Skeletal muscle satellite cell (primary cell): ENCODE measurements around the gene HDAC8.
"Not testable (repeated sequence)": the region's sequence is repeated elsewhere in the genome, so short reads cannot be mapped to it uniquely, and the experiment has no call there.

ENCODE experiments used
- H3K27me3 ChIP-seq: 2 replicates; pipeline ENCODE4 v1.7.0; 2013; ENCODE audit warnings: low read length; ENCODE audit not compliant: control insufficient read depth, insufficient read depth
- H3K36me3 ChIP-seq: 2 replicates; pipeline ENCODE4 v1.7.0; 2013; ENCODE audit warnings: mild to moderate bottlenecking, control low read depth, low read length; ENCODE audit not compliant: insufficient read depth
- H3K4me1 ChIP-seq: 2 replicates; pipeline ENCODE4 v1.7.0; 2013; ENCODE audit warnings: low read length; ENCODE audit not compliant: control insufficient read depth, insufficient read depth
- H3K4me2 ChIP-seq: 2 replicates; pipeline ENCODE4 v1.7.0; 2013; ENCODE audit warnings: mild to moderate bottlenecking, low read length
- H3K4me3 ChIP-seq: 2 replicates; pipeline ENCODE4 v1.7.0; 2013; ENCODE audit warnings: low read length
- H3K9ac ChIP-seq: 2 replicates; pipeline ENCODE4 v1.7.0; 2013; ENCODE audit warnings: mild to moderate bottlenecking, low read depth, low read length, moderate library complexity
- H3K9me3 ChIP-seq: replicated peaks from 2 replicates; pipeline ENCODE4 v1.7.0; 2013; ENCODE audit warnings: mild to moderate bottlenecking, control low read depth, low read length

The HDAC8 gene

GRCh38 chrX:72526534-72527508 is 45.8 kb downstream of the HDAC8 start:
- no peaks in the 10 kb centered on the region for H3K4me1 ChIP-seq
- H3K9ac ChIP-seq, result no peak overlapping the region
- peaks cover 18% of the 10 kb centered on the region for H3K27me3 ChIP-seq
- no peaks in the 10 kb centered on the region for H3K9me3 ChIP-seq
- H3K4me3 ChIP-seq, result no peak overlapping the region
- H3K4me2 ChIP-seq, result no peak overlapping the region
- H3K36me3 ChIP-seq, result no peaks in the 10 kb centered on the region

GRCh38 chrX:72498782-72499181 is 73.9 kb downstream of the HDAC8 start:
- Histone ChIP-seq H3K36me3 (no peaks in the 10 kb centered on the region), H3K4me2 (no peak overlapping the region), H3K9me3 (no peaks in the 10 kb centered on the region), H3K4me3 (no peak overlapping the region), H3K4me1 (no peaks in the 10 kb centered on the region), H3K27me3 (peaks cover 11% of the 10 kb centered on the region), H3K9ac (no peak overlapping the region)

GRCh38 chrX:72495046-72495445 is 77.6 kb downstream of the HDAC8 start:
- H3K9me3 ChIP-seq, result no peaks in the 10 kb centered on the region
- H3K4me1 ChIP-seq, result no peaks in the 10 kb centered on the region
- peaks cover 11% of the 10 kb centered on the region for H3K27me3 ChIP-seq
- H3K4me3 ChIP-seq, result no peak overlapping the region
- no peaks in the 10 kb centered on the region for H3K36me3 ChIP-seq
- no peak overlapping the region for H3K9ac ChIP-seq
- H3K4me2 ChIP-seq, result no peak overlapping the region

DNA sequence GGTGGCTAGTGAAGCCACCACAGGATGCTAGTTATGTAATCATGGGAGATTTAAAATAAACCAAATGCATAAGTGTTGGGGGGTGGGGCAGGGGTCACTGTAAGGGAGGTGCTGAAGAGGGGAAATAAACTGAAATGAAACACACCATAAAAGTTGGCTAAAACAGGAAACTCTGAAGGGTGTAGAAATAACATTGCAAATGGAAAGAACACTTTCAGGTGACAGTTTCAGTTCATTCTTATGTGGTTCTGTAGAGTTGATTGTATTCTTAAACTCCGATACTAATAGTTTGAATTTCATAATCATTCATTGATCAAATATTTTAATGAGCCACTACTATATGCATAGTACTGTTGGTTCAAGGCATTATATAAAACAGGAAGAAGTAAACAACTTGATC is 80.1 kb downstream of the HDAC8 start:
- H3K36me3 ChIP-seq, result no peaks in the 10 kb centered on the region
- H3K27me3 ChIP-seq, result peaks cover 11% of the 10 kb centered on the region
- no peaks in the 10 kb centered on the region for H3K9me3 ChIP-seq
- no peak overlapping the region for H3K4me3 ChIP-seq
- H3K4me1 ChIP-seq, result no peaks in the 10 kb centered on the region
- no peak overlapping the region for H3K4me2 ChIP-seq
- H3K9ac ChIP-seq, result no peak overlapping the region

GRCh38 chrX:72490221-72490620 is 82.4 kb downstream of the HDAC8 start:
- not testable (repeated sequence) for H3K9me3 ChIP-seq, H3K4me1 ChIP-seq, H3K4me3 ChIP-seq, H3K36me3 ChIP-seq, H3K27me3 ChIP-seq, H3K9ac ChIP-seq, H3K4me2 ChIP-seq

GRCh38 chrX:72487661-72488060 is 85.0 kb downstream of the HDAC8 start:
- no peak overlapping the region for H3K4me3 ChIP-seq
- no peak overlapping the region for H3K4me2 ChIP-seq
- H3K27me3 ChIP-seq, result no peaks in the 10 kb centered on the region
- H3K9me3 ChIP-seq, result no peaks in the 10 kb centered on the region
- no peaks in the 10 kb centered on the region for H3K4me1 ChIP-seq
- H3K9ac ChIP-seq, result no peak overlapping the region
- no peaks in the 10 kb centered on the region for H3K36me3 ChIP-seq

- Histone ChIP-seq H3K9me3 (no peaks in the 10 kb centered on the region), H3K9ac (no peak overlapping the region), H3K27me3 (peaks cover 13% of the 10 kb centered on the region), H3K4me3 (no peak overlapping the region), H3K36me3 (no peaks in the 10 kb centered on the region), H3K4me1 (no peaks in the 10 kb centered on the region), H3K4me2 (no peak overlapping the region)
Measured at GRCh38 chrX:72479324-72480274, 93.0 kb downstream of the HDAC8 start.

DNA sequence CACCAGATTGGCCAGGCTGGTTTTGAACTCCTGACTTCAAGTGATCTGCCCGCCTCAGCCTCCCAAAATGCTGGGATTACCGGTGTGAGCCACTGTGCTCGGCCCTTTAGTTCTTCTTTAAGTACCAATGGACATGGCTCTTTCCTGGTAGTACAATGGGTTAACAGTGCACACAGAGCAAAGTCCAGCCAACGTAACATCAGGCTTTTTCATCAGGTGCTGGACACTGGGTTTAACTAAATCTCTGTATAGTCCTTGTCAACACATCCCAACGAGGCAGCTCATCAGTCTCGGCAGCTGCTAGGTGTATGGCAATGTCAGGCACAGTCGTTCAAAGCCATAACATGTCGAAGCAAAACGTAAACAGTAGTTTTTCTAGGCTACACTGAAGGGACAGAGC is 93.8 kb downstream of the HDAC8 start:
- H3K4me1 ChIP-seq, result no peaks in the 10 kb centered on the region
- no peaks in the 10 kb centered on the region for H3K36me3 ChIP-seq
- H3K4me2 ChIP-seq, result no peak overlapping the region
- peaks cover 20% of the 10 kb centered on the region for H3K27me3 ChIP-seq
- no peak overlapping the region for H3K9ac ChIP-seq
- H3K4me3 ChIP-seq, result no peak overlapping the region
- H3K9me3 ChIP-seq, result no peaks in the 10 kb centered on the region

DNA sequence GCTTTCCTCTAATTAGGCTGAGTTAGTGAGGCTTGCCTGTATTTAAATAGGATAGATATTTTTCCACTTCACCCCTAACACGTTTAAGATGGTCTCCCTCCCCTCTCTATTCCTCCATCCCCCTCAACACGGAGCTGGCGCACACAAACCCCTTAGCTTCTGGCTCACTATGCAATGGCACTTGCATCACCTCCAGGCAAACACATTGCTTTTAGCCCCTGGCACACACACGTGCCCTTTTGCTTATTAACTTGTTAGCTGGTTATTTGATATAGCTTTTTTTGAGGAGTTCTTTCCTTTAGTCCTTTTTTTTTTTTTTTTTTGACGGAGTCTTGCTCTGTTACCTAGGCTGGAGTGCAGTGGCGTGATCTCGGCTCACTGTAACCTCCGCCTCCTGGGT is 94.3 kb downstream of the HDAC8 start:
- Histone ChIP-seq H3K4me2 (no peak overlapping the region), H3K9ac (no peak overlapping the region), H3K4me3 (no peak overlapping the region), H3K27me3 (peaks cover 21% of the 10 kb centered on the region), H3K36me3 (no peaks in the 10 kb centered on the region), H3K4me1 (no peaks in the 10 kb centered on the region), H3K9me3 (no peaks in the 10 kb centered on the region)

GRCh38 chrX:72477781-72478181 is 94.9 kb downstream of the HDAC8 start:
- Histone ChIP-seq H3K9me3 (no peaks in the 10 kb centered on the region), H3K36me3 (no peaks in the 10 kb centered on the region), H3K27me3 (peaks cover 21% of the 10 kb centered on the region), H3K4me2 (no peak overlapping the region), H3K4me3 (no peak overlapping the region), H3K4me1 (no peaks in the 10 kb centered on the region), H3K9ac (no peak overlapping the region)

DNA sequence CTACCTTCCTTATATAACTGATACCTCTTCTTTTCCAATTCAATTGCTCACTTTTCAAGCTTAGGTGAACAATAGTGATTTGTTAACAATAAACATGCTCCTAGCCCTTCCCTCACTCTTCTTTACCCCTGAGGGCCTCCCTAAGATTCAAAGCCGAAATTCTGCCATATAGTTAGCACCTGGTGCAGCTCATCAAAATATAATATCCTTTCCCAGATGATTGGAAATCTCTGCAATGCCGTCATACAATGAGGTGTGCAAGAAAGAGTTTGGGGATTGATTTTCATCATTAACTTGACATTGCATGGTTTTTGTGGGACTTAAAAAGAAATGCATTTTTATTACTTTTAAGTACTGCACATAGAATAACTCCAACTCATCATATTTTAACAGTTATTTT is 95.3 kb downstream of the HDAC8 start:
- no peak overlapping the region for H3K9ac ChIP-seq
- peaks cover 21% of the 10 kb centered on the region for H3K27me3 ChIP-seq
- no peak overlapping the region for H3K4me2 ChIP-seq
- no peaks in the 10 kb centered on the region for H3K9me3 ChIP-seq
- no peaks in the 10 kb centered on the region for H3K36me3 ChIP-seq
- H3K4me3 ChIP-seq, result no peak overlapping the region
- no peaks in the 10 kb centered on the region for H3K4me1 ChIP-seq
